Dedifferentiated amniotic fluid mesenchymal stem cell (primary cell): Measurements from ENCODE around the gene ME3.
"Not testable (repeated sequence)": the region's sequence is repeated elsewhere in the genome, so short reads cannot be mapped to it uniquely, and the experiment has no call there.

ENCODE experiments used
- DNase-seq: peaks from one replicate; pipeline ENCODE4 v3.0.0-alpha.2; 2016; ENCODE audit errors: extremely low spot score

The ME3 gene

DNA sequence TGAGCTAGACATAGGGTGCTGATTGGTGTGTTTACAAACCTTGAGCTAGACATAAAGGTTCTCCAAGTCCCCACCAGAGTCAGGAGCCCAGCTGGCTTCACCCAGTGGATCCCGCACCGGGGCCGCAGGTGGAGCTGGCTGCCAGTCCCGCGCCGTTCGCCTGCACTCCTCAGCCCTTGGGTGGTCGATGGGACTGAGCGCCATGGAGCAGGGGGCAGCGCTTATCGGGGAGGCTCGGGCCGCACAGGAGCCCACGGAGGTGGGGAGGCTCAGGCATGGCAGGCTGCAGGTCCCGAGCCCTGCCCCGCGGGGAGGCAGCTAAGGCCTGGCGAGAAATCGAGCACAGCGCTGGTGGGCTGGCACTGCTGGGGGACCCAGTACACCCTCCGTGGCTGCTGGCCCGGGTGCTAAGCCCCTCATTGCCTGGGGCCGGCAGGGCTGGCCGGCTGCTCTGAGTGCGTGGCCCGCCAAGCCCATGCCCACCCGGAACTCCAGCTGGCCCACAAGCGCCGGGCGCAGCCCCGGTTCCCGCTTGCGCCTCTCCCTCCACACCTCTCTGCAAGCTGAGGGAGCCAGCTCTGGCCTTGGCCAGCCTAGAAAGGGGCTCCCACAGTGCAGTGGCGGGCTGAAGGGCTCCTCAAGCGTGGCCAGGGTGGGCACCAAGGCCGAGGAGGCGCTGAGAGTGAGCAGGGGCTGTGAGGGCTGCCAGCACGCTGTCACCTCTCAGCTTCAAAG is 238.9 kb downstream of the ME3 start:
- not testable (repeated sequence) for DNase-seq

DNA sequence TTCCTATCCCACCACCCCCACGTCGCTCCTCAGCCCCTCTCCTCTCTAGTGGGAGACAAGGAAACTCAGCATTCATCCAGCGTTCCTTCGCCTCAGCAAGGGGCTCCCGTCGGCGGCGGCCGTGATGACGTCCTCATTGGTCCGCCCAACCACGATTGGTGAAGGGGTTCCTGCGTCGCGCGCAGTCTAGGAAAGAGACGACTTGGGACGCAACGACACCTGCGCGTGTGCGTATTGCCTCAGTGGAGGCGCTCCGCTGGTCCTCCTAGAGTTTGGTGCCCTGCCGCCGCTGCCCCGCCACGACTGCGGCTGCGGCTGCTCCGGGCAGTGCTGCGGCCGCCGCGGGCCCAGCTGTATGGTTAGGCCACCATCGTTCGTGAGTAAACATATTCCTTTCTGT is 241.2 kb downstream of the ME3 start:
- no peak for DNase-seq

DNA sequence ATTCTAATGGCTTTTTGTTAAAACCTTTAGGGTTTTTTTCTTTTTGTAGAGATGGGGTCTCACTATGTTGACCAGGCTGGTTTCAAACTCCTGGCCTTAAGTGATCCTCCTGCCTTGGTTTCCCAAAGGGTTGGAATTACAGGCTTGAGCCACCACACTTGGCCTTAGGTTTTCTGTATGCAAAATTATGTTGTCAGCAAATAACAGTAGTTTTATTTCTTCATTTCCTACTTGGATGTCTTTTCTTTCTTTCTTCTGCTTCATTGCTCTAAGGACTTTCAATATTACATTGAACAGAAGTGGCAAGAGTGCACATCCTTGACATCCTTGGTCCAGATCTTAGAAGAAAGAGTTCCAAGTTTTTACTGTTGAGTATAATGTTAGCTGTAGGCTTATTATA is 245.0 kb downstream of the ME3 start:
- no peak for DNase-seq

DNA sequence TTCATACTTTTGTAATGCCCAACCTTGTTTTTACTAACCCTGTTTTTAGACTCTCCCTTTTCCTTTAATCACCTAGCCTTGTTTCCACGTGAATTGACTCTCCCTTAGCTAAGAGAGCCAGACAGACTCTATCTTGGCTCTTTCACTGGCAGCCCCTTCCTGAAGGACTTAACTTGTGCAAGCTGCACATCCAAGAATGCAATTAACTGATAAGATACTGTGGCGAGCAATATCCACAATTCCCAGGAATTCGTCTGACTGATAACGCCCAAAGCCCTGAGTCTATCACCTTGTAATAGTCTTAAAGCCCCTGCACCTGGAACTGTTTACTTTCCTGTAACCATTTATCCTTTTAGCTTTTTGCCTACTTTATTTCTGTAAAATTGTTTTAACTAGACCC is 248.9 kb downstream of the ME3 start:
- not testable (repeated sequence) for DNase-seq

DNA sequence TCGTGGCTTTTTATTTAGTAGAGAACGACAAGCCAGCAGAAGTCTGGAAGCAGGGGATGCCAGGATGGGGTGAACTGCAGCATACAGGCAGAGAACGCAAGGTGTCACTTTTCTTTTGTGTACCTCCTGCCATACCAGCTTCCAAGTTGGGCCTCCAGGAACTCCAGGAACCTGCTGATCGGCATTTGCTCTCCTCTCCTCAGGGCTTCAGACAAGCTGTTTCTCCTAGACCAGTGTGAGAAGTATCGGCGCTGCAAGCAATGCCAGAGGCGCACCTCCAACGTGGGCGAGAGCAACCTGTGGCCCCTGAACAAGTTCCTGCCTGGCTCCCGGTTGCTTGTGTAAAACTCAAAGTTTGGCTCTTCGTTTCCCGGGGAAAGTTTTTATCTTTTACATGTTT is 250.0 kb downstream of the ME3 start:
- DNase-seq: no peak

DNA sequence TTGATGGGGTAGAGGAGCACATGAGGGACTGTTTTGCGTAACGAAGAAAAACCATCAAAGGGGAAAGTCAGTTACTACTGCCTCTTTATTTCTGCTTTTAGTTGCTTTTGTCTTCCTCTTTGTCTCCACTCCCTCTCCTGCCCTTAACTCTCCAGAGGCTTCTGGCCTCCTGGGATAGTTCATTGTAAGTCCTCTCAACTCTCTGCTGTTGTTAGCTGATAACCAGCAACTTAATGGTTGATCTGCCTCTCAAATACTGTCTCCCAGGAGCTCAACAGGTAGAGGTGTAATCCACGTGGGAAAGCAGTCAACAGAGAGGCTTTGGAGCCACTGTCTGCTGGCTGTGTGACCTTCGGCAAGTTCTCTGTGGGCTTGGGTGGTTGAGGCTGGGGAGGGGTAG is 250.5 kb downstream of the ME3 start:
- DNase-seq: no peak

DNA sequence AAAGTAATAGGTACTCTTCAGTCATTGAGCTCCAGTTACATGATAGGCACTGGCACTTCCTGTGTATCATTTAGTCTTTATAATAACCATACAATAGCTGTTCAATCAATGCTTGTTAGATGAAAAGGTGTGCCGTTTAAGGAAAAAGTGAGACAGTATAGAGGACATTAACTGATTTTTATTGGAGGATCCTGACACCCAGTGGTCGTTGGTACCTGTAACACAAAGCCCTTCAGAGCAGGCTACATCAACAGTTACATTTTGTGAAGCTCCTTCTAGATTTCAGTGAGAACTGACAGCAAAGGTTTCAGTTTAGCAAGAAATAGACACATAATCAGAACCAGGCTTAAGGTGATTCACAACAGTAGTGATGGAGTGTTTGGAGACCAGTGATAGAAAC is 253.5 kb downstream of the ME3 start:
- DNase-seq: no peak

DNA sequence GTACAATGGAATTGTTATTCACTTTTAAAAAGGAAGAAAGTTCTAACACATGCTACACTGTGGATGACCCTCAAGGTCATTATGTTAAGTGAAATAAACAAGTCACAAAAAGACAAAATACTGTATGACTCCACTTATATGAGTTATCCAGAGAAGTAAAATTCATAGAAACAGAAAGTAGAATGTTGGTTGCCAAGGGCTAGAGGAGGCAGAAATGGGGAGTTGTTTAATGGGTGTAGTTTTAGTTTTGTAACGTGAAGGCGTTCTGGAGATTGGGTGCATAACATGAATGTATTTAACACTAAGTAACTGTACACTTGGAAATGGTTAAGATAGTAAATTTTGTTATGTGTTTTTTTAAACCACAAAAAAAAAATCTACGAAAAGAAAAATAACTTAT is 253.9 kb downstream of the ME3 start:
- no peak for DNase-seq

DNA sequence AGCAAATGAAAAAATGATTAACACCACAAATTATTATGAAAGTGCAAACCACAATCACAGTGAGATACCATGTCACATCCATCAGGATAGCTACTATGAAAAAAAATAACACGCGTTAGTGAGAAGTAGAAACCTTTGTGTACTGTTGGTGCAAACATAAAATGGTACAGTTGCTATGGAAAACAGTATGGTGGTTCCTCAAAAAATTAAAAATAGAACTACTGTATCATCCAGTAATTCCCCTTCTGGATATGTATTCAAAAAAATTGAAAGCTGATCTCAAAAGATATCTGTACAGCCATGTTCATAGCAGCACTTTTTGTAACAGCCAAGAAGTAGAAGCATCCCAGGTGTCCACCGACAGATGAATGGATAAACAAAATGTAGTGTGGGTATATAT is 254.3 kb downstream of the ME3 start:
- DNase-seq: no peak

DNA sequence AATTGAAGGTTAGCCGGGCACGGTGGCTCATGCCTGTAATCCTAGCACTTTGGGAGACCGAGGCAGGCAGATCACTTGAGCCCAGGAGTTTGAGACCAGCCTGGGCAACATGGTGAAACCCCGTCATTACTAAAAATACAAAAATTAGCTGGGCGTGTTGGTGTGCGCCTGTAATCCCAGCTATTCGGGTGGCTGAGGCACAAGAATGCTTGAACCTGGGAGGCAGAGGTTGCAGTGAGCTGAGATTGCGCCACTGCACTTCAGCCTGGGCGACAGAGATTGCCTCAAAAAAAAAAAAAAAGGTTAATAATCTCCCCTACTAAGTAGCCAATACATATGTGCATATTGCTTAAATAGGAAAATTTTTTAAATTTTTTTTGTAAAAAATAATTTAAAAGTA is 255.5 kb downstream of the ME3 start:
- DNase-seq: not testable (repeated sequence)

DNA sequence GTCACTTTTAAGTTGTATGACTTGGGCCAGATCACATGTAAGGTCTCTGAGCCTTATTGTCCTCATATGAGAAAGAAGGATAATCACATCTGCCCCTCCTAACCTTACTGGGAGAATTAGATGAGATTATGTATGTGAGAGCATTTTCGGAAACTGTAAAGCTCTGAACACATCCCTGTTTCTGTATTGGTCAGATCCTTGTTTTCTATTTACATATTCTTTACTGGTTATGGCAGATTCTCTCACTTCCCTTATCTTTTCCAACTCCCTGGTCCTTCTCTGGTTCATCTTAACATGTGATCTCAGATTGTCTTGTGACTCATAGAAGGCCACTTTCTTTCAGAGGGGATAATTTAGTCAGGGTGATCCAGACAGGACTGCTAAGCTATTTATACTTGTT is 255.9 kb downstream of the ME3 start:
- DNase-seq: no peak

DNA sequence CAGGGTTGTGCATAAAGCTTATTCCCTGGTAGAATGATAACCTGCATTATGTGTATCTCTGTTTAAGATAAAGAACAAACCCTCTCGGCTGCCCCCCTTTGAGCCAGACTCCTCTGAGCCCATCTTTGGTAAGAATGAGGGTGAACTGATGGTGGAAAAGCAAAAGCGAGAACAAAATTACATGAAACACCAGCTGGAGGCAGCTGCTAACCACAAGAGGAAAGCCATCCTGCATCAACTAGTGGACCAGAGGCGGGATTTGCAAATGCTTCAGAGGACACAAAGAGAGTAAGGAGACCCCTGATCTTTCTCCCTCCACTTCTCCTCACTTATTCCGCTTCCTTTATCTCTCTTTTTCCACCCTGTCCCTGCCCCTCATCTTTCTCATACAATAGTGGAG is 257.4 kb downstream of the ME3 start:
- DNase-seq: no peak

DNA sequence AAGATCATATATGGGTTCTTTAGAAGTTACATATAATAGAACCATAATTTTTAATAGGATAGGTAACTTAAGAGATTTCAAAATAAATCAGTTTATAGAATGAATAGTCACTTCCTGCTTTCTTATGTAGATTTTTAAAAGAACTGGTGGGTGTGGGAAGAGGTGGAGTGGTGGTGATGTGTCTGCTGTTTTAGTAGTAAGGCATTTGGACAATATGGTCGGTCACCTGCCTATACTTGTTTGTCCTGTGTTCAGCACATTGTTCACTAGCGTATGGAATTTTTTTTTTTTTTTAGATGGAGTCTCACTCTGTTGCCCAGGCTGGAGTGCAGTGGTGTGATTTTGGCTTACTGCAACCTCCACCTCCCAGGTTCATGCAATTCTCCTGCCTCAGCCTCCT is 258.4 kb downstream of the ME3 start:
- DNase-seq: no peak

DNA sequence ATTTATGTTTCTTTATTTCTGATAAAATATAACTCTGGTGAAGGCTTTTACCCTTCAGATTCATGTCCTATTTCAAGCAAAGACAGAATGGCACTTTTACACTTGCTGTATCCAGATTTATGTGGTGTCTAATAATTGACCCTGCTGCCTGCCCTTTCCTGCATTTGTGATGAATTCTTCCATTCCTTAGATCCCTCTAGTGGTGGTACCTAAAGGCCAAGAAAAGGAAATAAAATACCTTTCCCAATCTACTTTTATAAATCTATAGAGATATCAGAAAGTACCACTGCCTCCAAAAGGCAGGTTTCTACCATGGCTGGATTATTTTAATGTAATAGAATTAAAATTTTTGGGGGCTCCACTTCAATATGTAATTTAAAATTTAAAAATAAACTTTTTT is 263.6 kb downstream of the ME3 start:
- no peak for DNase-seq

DNA sequence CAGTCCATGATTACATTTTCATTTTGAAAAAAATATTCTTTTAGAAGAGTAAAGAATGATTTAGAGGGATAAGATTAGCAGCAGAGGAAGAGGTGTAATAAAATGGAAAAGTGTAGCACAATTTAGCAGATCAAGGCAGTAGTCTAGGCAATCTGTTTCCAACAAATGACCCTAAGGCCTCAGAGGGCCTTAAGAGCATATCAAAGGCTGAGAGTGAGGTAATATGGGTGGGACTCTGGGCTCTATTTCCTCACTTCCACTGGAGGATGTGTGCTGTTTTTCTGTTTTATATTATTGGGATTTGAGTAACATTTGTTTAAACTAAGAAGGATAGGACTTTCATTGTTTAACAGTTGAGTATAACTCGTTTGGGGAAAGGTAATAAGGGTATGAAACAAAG is 269.0 kb downstream of the ME3 start:
- DNase-seq: no peak

DNA sequence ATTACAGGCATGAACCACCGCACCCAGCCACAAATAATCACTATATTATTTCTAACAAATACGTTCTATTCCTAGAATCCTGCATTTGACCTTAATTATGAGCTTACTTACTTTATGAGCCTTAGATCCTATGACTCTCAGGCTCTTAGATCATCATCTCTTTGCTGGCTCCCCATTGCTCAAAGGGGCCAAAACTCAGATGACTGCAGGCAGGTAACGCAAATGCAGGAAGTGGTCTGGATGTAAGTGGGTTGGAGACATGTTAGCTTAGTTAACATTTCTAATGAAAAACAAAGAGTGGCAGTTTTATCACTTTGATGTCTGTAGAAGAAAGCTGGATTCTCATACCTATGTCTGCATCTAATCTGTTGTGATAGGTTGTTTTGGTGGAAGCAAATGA is 274.3 kb downstream of the ME3 start:
- no peak for DNase-seq

DNA sequence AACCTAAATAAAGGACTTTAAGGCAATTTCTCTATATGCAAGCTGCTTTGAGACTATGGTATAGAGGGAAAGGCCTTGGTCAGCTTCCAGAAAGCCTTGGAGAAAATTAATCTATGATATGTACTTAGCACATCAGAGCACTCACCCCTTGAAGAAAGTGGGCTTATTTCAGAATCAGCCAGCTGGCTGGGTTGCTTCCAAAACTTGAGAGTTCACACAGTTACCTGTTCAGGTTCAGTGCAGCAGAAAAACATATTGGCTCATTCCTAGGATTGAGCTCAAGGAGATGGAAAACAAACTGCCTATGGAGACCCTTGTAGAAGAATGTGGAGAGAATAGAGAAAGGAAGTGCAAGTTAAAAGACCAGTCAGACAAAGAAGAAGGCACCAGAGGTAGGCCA is 275.1 kb downstream of the ME3 start:
- DNase-seq: no peak

DNA sequence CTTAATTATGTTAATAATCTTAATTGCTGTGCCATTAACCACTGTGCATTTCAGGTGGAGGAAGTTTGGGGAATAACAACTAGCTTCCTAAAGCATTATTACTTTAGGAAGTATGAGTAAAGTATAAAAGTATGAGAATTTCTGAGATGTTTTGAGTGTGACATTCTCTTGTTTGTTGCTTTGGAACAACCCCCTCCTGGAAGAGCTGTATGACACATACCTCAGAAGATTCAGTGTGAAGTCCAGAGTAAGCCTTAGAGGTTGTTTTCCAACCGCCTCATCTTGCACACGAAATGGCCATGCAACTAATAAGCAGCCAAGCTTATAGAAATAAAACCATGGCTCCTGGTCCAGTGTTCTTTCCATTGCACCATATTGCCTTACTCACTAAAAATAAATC is 276.0 kb downstream of the ME3 start:
- peak; percentile 70 for DNase-seq

DNA sequence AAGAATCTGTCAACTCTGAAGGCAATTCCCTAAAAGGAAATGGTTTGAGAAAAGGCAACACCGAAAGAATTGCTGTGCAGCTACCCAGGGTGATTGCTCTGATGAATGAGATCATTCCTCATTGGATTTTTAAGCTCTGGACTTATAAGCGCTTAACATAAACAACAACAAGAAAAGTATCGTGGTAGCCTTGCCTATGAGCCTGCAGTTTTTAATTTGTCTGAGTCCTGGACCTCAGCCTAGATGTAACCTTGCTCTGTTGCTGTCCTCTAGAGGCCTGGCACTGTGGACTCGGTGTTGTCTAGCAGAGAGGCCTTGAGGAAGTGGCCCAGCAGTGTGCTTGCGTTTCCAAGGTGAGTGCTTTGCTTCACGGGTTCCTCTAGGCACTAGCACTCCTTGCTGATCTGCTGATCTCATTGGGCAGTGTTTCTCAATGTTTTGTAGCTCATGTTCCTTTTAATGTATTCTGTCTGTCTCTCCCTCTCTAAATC is 277.3 kb downstream of the ME3 start:
- peak; percentile 30 for DNase-seq
